COLO829 (cell line): ENCODE results near the gene ASTN1.
"Not testable (repeated sequence)": the region's sequence is repeated elsewhere in the genome, so short reads cannot be mapped to it uniquely, and the experiment has no call there.

Experiments
- DNase-seq: peaks from one replicate; pipeline ENCODE4 v3.0.0; 2012; ENCODE audit warnings: low spot score

Gene ASTN1

GRCh38 chr1:177106614-177107365 lies 57.7 kb downstream of the ASTN1 start:
- DNase-seq = no peak

GRCh38 chr1:177106196-177106595 lies 58.3 kb downstream of the ASTN1 start:
- DNase-seq = no peak

- no peak for DNase-seq
These were observed 61.3 kb downstream of the ASTN1 start for GRCh38 chr1:177103005-177103852.

- no peak for DNase-seq
These were observed 72.5 kb downstream of the ASTN1 start for GRCh38 chr1:177092001-177092400.

GRCh38 chr1:177091040-177091439 lies 73.5 kb downstream of the ASTN1 start:
- DNase-seq = no peak

- DNase-seq = no peak
These were observed 75.5 kb downstream of the ASTN1 start for GRCh38 chr1:177088966-177089365.

GRCh38 chr1:177082855-177083693 lies 81.4 kb downstream of the ASTN1 start:
- DNase-seq = no peak

- no peak for DNase-seq
These were observed 83.9 kb downstream of the ASTN1 start for GRCh38 chr1:177080564-177080963.

GRCh38 chr1:177077734-177078499 lies 86.6 kb downstream of the ASTN1 start:
- no peak for DNase-seq

GRCh38 chr1:177077006-177077405 lies 87.5 kb downstream of the ASTN1 start:
- DNase-seq = no peak

- DNase-seq = not testable (repeated sequence)
These were observed 89.7 kb downstream of the ASTN1 start for GRCh38 chr1:177074811-177075210.

GRCh38 chr1:177069490-177069889 lies 95.0 kb downstream of the ASTN1 start:
- DNase-seq = no peak

GRCh38 chr1:177067752-177068410 lies 96.6 kb downstream of the ASTN1 start:
- DNase-seq = no peak

- DNase-seq = no peak
These were observed 99.1 kb downstream of the ASTN1 start for GRCh38 chr1:177065430-177065829.

- no peak for DNase-seq
These were observed 100.9 kb downstream of the ASTN1 start for GRCh38 chr1:177063648-177064047.

- DNase-seq = no peak
These were observed 110.0 kb downstream of the ASTN1 start for GRCh38 chr1:177054542-177054941.

- DNase-seq = no peak
These were observed 110.9 kb downstream of the ASTN1 start for GRCh38 chr1:177053648-177054047.

- no peak for DNase-seq
These were observed 116.0 kb downstream of the ASTN1 start for GRCh38 chr1:177048314-177049069.

- no peak for DNase-seq
These were observed 119.4 kb downstream of the ASTN1 start for GRCh38 chr1:177045151-177045550.

- DNase-seq = no peak
These were observed 120.1 kb downstream of the ASTN1 start for GRCh38 chr1:177044390-177044789.
